ENCODE data around the gene PRICKLE4. TPM values are rescaled to one million over a fixed set of nuclear protein-coding genes. Genes with fewer than 3 reads are reported as not detected.
"Not testable (repeated sequence)": the region's sequence is repeated elsewhere in the genome, so short reads cannot be mapped to it uniquely, and the experiment has no call there.

PRICKLE4 gene
- total RNA-seq, 1 donor from 2014 or later: 0.88 TPM

GRCh38 chr6:41757931-41758640 is 22.5 kb upstream of the PRICKLE4 start:
- intact Hi-C loops (cut with micrococcal nuclease): no loop called here
- no peak overlapping the region for H3K4me3 ChIP-seq
- DNase-seq: no peak
- TF ChIP-seq, protein P1, sequence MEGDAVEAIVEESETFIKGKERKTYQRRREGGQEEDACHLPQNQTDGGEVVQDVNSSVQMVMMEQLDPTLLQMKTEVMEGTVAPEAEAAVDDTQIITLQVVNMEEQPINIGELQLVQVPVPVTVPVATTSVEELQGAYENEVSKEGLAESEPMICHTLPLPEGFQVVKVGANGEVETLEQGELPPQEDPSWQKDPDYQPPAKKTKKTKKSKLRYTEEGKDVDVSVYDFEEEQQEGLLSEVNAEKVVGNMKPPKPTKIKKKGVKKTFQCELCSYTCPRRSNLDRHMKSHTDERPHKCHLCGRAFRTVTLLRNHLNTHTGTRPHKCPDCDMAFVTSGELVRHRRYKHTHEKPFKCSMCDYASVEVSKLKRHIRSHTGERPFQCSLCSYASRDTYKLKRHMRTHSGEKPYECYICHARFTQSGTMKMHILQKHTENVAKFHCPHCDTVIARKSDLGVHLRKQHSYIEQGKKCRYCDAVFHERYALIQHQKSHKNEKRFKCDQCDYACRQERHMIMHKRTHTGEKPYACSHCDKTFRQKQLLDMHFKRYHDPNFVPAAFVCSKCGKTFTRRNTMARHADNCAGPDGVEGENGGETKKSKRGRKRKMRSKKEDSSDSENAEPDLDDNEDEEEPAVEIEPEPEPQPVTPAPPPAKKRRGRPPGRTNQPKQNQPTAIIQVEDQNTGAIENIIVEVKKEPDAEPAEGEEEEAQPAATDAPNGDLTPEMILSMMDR (IDR thresholded peaks at IDR 0.05; ENCODE audit: borderline replicate concordance): no peak
- H3K4me1 ChIP-seq: no peaks in the 10 kb centered on the region
- H3K27ac ChIP-seq (replicated peaks): no peak overlapping the region
- no peaks in the 10 kb centered on the region for H3K36me3 ChIP-seq
- no peaks in the 10 kb centered on the region for H3K9me3 ChIP-seq (replicated peaks)
- H3K27me3 ChIP-seq (ENCODE audit: low read depth): no peaks in the 10 kb centered on the region

DNA sequence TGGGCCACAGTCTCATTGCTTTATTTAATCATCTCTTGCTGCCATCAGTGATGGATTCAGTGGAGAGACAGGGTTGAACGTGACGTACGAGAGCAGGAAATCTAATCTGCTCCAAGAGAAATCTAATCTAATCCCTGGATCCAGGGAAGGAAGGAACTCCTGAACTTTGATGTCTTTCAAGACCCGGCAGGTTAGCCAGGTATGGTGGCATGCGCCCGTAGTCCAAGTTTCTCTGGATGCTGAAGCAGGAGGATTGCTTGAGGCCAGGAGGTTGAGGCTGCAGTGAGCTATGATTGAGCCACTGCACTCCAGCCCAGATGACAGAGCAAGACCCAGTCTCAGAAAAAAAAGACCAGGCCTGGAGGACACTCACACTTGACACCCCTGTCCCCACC is 21.9 kb upstream of the PRICKLE4 start:
- intact Hi-C loops (cut with micrococcal nuclease): no loop called here

GRCh38 chr6:41759106-41759904 is 21.3 kb upstream of the PRICKLE4 start:
- H3K27ac ChIP-seq (replicated peaks): no peak overlapping the region
- intact Hi-C loops (cut with micrococcal nuclease): no loop called here
- H3K4me1 ChIP-seq: no peaks in the 10 kb centered on the region
- no peak overlapping the region for H3K4me3 ChIP-seq
- DNase-seq: no peak
- H3K9me3 ChIP-seq (replicated peaks): no peaks in the 10 kb centered on the region
- H3K27me3 ChIP-seq (ENCODE audit: low read depth): no peaks in the 10 kb centered on the region
- TF ChIP-seq, protein P1 (IDR thresholded peaks at IDR 0.05; ENCODE audit: borderline replicate concordance): no peak
- no peaks in the 10 kb centered on the region for H3K36me3 ChIP-seq

More for the DNA sequence above, 21.9 kb upstream of the PRICKLE4 start:
- Histone ChIP-seq H3K27me3 (ENCODE audit: low read depth) (no peaks in the 10 kb centered on the region), H3K36me3 (no peaks in the 10 kb centered on the region), H3K9me3 (replicated peaks) (no peaks in the 10 kb centered on the region), H3K4me1 (no peaks in the 10 kb centered on the region), H3K4me3 (no peak overlapping the region), H3K27ac (replicated peaks) (no peak overlapping the region)
- TF ChIP-seq, protein P1 (IDR thresholded peaks at IDR 0.05; ENCODE audit: borderline replicate concordance): no peak
- DNase-seq: no peak

DNA sequence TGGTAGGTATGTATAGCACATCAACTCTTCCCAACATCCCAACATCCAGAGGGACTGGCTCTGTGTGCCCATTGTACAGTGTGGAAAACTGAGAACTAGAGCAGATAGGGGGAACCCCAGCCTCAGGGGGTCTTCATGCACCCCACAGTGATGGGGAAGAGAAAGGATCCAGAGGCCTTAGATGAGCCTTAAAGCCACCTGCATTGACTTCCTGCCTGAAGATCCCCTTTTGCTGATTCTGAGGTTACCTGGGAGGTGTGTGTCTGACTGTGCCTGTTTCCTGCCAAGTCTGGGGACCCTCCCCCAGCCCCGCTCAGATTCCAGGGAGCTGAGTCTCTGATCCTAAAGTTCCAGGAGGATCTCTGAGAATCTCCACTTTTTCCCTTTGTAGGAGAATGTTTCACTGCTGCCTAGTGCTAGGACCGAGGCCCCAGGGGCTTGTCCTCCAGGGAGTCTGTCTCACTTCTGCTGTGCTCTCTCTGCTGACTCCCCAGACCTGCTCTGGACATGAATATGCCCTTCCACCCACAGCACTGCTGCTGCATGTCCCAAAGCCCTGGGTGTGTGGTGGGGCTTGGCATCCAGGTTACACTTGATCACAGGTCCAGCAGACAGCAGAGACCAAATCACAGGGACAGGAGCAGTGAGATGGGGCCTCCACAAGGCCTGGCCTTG is 20.5 kb upstream of the PRICKLE4 start:
- TF ChIP-seq, protein P1 (IDR thresholded peaks at IDR 0.05; ENCODE audit: borderline replicate concordance): no peak
- Histone ChIP-seq H3K27ac (replicated peaks) (no peak overlapping the region), H3K4me1 (no peaks in the 10 kb centered on the region), H3K36me3 (no peaks in the 10 kb centered on the region), H3K27me3 (ENCODE audit: low read depth) (no peaks in the 10 kb centered on the region), H3K9me3 (replicated peaks) (no peaks in the 10 kb centered on the region), H3K4me3 (no peak overlapping the region)
- intact Hi-C loops (cut with micrococcal nuclease): no loop called here
- no peak for DNase-seq

DNA sequence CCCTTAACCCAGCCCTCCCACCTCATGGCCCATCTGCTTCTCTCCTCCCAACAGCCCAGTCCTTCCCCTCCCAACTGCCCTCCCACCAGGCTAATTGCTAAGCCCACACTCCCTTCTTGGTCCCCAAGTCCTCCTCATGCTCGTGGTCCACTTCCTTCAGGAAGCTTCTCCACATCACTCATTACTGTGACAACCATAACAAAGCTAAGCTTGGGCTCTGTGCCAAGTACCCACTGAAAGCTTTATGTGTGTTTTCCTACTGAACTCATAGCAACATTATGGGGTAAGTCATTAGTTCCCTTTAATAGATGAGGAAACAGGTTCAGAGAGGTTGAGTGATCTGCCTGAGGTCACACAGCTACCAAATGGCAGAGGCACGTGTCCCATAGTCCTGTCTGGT is 17.1 kb upstream of the PRICKLE4 start:
- Histone ChIP-seq H3K4me1 (peaks cover 25% of the 10 kb centered on the region), H3K27ac (replicated peaks) (no peak overlapping the region), H3K27me3 (ENCODE audit: low read depth) (no peaks in the 10 kb centered on the region), H3K36me3 (no peaks in the 10 kb centered on the region), H3K9me3 (replicated peaks) (no peaks in the 10 kb centered on the region), H3K4me3 (no peak overlapping the region)
- TF ChIP-seq, protein P1 (IDR thresholded peaks at IDR 0.05; ENCODE audit: borderline replicate concordance): no peak
- DNase-seq: no peak
- intact Hi-C loops (cut with micrococcal nuclease): no loop called here

DNA sequence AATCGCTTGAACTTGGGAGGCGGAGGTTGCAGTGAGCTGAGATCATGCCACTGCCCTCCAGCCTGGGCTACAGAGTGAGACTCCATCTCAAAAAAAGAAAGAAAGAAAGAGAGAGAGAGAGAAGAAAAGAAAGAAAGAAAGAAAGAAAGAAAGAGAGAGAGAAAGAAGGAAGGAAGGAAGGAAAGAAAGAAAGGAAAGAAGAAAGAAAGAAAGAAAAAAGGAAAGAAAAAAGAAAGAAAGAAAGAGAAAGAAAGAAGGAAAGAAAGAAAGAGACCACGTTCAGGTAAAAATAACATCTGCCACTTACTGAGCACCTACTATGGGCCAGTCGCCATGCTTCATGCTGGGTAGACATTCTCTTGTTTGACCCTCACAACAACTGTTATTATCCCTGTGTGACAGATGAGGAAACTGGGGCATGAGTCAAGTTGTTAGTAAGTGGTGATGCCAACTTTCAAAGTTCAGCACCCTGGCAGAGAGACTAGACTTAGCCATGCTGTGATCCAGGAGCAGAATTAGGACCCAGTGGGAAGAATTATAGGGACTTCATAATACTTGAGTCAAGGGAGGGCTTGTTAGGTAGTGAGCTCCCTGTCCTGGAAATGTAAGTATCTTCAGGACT is 14.4 kb upstream of the PRICKLE4 start:
- Histone ChIP-seq H3K27ac (replicated peaks) (peak overlapping the region; percentile 79), H3K36me3 (peaks cover 20% of the 10 kb centered on the region), H3K4me1 (peaks cover 32% of the 10 kb centered on the region)
- H3K4me3 ChIP-seq; H3K9me3 ChIP-seq (replicated peaks); DNase-seq; H3K27me3 ChIP-seq (ENCODE audit: low read depth); intact Hi-C loops (cut with micrococcal nuclease): not testable (repeated sequence)

All from left ventricle myocardium inferior (tissue), 1 donor.